ENCODE data around the gene CPPED1. TPM values are rescaled to one million over a fixed set of nuclear protein-coding genes. Genes with fewer than 3 reads are reported as not detected.

Gene CPPED1
- total RNA-seq, 1 experiment from 2014 or later, result 8.1 TPM

DNA sequence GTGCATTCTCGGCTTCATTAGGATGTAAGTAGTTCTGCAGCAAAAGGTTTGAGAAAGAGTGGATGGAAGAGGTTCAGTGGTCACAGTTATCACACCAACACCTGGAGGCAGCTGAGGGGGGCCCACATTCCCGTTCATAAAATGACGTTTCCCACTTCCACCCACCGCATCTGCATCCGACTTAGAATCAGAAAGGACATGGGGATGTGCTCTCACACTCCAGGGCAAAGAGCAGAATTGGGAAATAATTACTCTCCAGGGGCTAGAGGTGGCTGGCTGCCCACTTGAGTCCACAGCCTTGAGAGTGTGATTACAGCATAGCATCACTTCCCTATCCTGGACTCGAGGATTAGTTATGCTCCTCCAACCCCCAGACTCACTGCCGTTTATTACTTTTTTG is 122.0 kb downstream of the CPPED1 start:
- Histone ChIP-seq H2AFZ (ENCODE audit: low read depth, low read length, poor library complexity, severe bottlenecking) (no peak overlapping the region), H4K20me1 (ENCODE audit: insufficient read depth) (no peaks in the 10 kb centered on the region), H3K27ac (ENCODE audit: low read depth, low read length) (no peak overlapping the region), H3K4me3 (replicated peaks in 1 of 2; ENCODE audit: low read depth in 1 of 2, low read length in 2 of 2) (no peak overlapping the region), H3K9me3 (ENCODE audit: control insufficient read depth in 1 of 2, insufficient read depth in 1 of 2, low read depth in 1 of 2, low read length in 2 of 2) (no peaks in the 10 kb centered on the region), H3K9me2 (ENCODE audit: insufficient read depth) (no peaks in the 10 kb centered on the region), H3K27me3 (ENCODE audit: insufficient read depth, low read length) (no peaks in the 10 kb centered on the region), H3K79me2 (ENCODE audit: insufficient read depth, low read length) (no peaks in the 10 kb centered on the region), H3K9ac (ENCODE audit: low read length) (no peak overlapping the region), H3K4me1 (ENCODE audit: control insufficient read depth in 1 of 2, insufficient read depth in 2 of 2, low read length in 2 of 2) (no peaks in the 10 kb centered on the region), H3K4me2 (ENCODE audit: low read length) (no peak overlapping the region), H3K36me3 (ENCODE audit: control insufficient read depth in 1 of 2, insufficient read depth in 2 of 2, low read length in 2 of 2) (no peaks in the 10 kb centered on the region)
- TF ChIP-seq SRF (IDR thresholded peaks at IDR 0.05; ENCODE audit: low read depth), result no peak
- TF ChIP-seq ATF3 (IDR thresholded peaks at IDR 0.05), result no peak
- no peak for TF ChIP-seq FOSL1 (IDR thresholded peaks at IDR 0.05; ENCODE audit: low read depth)
- TF ChIP-seq, protein P1, sequence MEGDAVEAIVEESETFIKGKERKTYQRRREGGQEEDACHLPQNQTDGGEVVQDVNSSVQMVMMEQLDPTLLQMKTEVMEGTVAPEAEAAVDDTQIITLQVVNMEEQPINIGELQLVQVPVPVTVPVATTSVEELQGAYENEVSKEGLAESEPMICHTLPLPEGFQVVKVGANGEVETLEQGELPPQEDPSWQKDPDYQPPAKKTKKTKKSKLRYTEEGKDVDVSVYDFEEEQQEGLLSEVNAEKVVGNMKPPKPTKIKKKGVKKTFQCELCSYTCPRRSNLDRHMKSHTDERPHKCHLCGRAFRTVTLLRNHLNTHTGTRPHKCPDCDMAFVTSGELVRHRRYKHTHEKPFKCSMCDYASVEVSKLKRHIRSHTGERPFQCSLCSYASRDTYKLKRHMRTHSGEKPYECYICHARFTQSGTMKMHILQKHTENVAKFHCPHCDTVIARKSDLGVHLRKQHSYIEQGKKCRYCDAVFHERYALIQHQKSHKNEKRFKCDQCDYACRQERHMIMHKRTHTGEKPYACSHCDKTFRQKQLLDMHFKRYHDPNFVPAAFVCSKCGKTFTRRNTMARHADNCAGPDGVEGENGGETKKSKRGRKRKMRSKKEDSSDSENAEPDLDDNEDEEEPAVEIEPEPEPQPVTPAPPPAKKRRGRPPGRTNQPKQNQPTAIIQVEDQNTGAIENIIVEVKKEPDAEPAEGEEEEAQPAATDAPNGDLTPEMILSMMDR (IDR thresholded peaks at IDR 0.05 in 2 of 3, conservative IDR thresholded peaks at IDR 0.05 in 1 of 3; ENCODE audit: borderline replicate concordance in 1 of 3, insufficient read depth in 1 of 3, low read depth in 2 of 3, low read length in 2 of 3), result no peak
- TF ChIP-seq ZNF274 (IDR thresholded peaks at IDR 0.05; ENCODE audit: low read depth, low read length), result no peak
- TF ChIP-seq, protein P2, sequence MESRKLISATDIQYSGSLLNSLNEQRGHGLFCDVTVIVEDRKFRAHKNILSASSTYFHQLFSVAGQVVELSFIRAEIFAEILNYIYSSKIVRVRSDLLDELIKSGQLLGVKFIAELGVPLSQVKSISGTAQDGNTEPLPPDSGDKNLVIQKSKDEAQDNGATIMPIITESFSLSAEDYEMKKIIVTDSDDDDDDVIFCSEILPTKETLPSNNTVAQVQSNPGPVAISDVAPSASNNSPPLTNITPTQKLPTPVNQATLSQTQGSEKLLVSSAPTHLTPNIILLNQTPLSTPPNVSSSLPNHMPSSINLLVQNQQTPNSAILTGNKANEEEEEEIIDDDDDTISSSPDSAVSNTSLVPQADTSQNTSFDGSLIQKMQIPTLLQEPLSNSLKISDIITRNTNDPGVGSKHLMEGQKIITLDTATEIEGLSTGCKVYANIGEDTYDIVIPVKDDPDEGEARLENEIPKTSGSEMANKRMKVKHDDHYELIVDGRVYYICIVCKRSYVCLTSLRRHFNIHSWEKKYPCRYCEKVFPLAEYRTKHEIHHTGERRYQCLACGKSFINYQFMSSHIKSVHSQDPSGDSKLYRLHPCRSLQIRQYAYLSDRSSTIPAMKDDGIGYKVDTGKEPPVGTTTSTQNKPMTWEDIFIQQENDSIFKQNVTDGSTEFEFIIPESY (IDR thresholded peaks at IDR 0.05; ENCODE audit: extremely low read depth, insufficient replicate concordance, low read length), result no peak
- TF ChIP-seq ELF1 (IDR thresholded peaks at IDR 0.05; ENCODE audit: borderline replicate concordance, low read depth), result no peak
- TF ChIP-seq YY1 (IDR thresholded peaks at IDR 0.05; ENCODE audit: extremely low read depth, insufficient replicate concordance, low read depth, low read length), result no peak
- TF ChIP-seq SP1 (IDR thresholded peaks at IDR 0.05; ENCODE audit: low read depth), result no peak
- TF ChIP-seq, protein P3, sequence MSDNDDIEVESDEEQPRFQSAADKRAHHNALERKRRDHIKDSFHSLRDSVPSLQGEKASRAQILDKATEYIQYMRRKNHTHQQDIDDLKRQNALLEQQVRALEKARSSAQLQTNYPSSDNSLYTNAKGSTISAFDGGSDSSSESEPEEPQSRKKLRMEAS (IDR thresholded peaks at IDR 0.05), result no peak
- no peak for TF ChIP-seq CEBPB (IDR thresholded peaks at IDR 0.05; ENCODE audit: low read depth)
- no peak for TF ChIP-seq SIN3A (IDR thresholded peaks at IDR 0.05; ENCODE audit: low read depth)
- no peak for TF ChIP-seq POLR2AphosphoS5 (IDR thresholded peaks at IDR 0.05; ENCODE audit: low read depth, low read length)
- TF ChIP-seq TCF7L2 (IDR thresholded peaks at IDR 0.05; ENCODE audit: borderline replicate concordance, extremely low read depth, insufficient read depth, insufficient read length), result no peak
- TF ChIP-seq EZH2 (IDR thresholded peaks at IDR 0.05), result no peak
- no TSS peak for BruUV-seq (replicated peaks)
- intact Hi-C loops (cut with micrococcal nuclease), result no loop called here
- POLR2A ChIA-PET, result no interaction called here
- no peak for ATAC-seq
- DNase-seq (ENCODE audit: low read depth, low spot score), result no peak
- RAD21 ChIA-PET (ENCODE audit: low non-redundant PET in 1 of 2, low total read pairs in 2 of 2, uncharacterized antibody in 2 of 2, unreplicated experiment in 2 of 2), result no interaction called here
- CTCF ChIA-PET, result no interaction called here
